GM23248 (cell line): ENCODE measurements around the gene DOCK3. TPM values are rescaled to one million over a fixed set of nuclear protein-coding genes. Genes with fewer than 3 reads are reported as not detected.

Experiments used
- DNase-seq: peaks from one replicate; pipeline ENCODE4 v3.0.0-alpha.2; 2015
- H2AFZ ChIP-seq: fragments of 200-600 bp; sonication (generic); 2 replicates; pipeline ENCODE4 v1.6.1; 2016; ENCODE audit warnings: antibody characterized with exemption
- H3F3A ChIP-seq: fragments of 200-600 bp; sonication (generic); 2 replicates; pipeline ENCODE4 v1.6.1; 2016; ENCODE audit warnings: mild to moderate bottlenecking, antibody characterized with exemption, mixed run types; ENCODE audit not compliant: insufficient read depth
- H3K27ac ChIP-seq: fragments of 200-600 bp; sonication (generic); 2 replicates; pipeline ENCODE4 v1.5.1; 2016; ENCODE audit warnings: mild to moderate bottlenecking
- H3K27me3 ChIP-seq: fragments of 200-600 bp; sonication (generic); replicated peaks from 2 replicates; pipeline ENCODE4 v1.6.1; 2016; ENCODE audit warnings: mild to moderate bottlenecking; ENCODE audit not compliant: insufficient read depth
- H3K36me3 ChIP-seq: fragments of 200-600 bp; sonication (generic); 2 replicates; pipeline ENCODE4 v1.6.1; 2016; ENCODE audit warnings: low read depth, mild to moderate bottlenecking
- H3K4me1 ChIP-seq: fragments of 200-600 bp; sonication (generic); 2 replicates; pipeline ENCODE4 v1.6.1; 2016; ENCODE audit warnings: mild to moderate bottlenecking; ENCODE audit not compliant: insufficient read depth
- H3K4me2 ChIP-seq: fragments of 200-600 bp; sonication (generic); one replicate; pipeline ENCODE4 v1.6.1; 2016; ENCODE audit warnings: mild to moderate bottlenecking; ENCODE audit not compliant: unreplicated experiment
- H3K4me3 ChIP-seq: fragments of 200-600 bp; sonication (generic); 2 replicates; pipeline ENCODE4 v1.5.1; 2016; ENCODE audit warnings: mild to moderate bottlenecking
- H3K79me2 ChIP-seq: fragments of 200-600 bp; sonication (generic); 2 replicates; pipeline ENCODE4 v1.6.1; 2016; ENCODE audit warnings: mild to moderate bottlenecking; ENCODE audit not compliant: insufficient read depth
- H3K9ac ChIP-seq: fragments of 200-600 bp; sonication (generic); 2 replicates; pipeline ENCODE4 v1.6.1; 2016; ENCODE audit warnings: mild to moderate bottlenecking
- H3K9me2 ChIP-seq: fragments of 200-600 bp; sonication (generic); 2 replicates; pipeline ENCODE4 v1.6.1; 2016; ENCODE audit warnings: mixed run types, mild to moderate bottlenecking, moderate library complexity; ENCODE audit not compliant: insufficient read depth
- H3K9me3 ChIP-seq: fragments of 200-600 bp; sonication (generic); one replicate; pipeline ENCODE4 v1.6.1; 2017; ENCODE audit warnings: low read depth
- H4K20me1 ChIP-seq: fragments of 200-600 bp; sonication (generic); 2 replicates; pipeline ENCODE4 v1.6.0; 2016; ENCODE audit not compliant: insufficient read depth
- EZH2 ChIP-seq: fragments of 200-600 bp; sonication (generic); IDR thresholded peaks from 2 replicates; pipeline ENCODE4 v1.6.1; 2018; ENCODE audit warnings: antibody characterized with exemption, mild to moderate bottlenecking; ENCODE audit not compliant: insufficient read depth, poor library complexity, severe bottlenecking
- EZH2phosphoT487 ChIP-seq: fragments of 200-600 bp; sonication (generic); IDR thresholded peaks from 2 replicates; pipeline ENCODE4 v1.6.1; 2018; ENCODE audit warnings: antibody characterized with exemption, moderate library complexity, mild to moderate bottlenecking, low read depth; ENCODE audit not compliant: insufficient read depth
- WGBS, 2 experiments: methylation state at CpG; one replicate each; pipeline ENCODE4 v1.1.6; 2015 to 2017; ENCODE audit warnings: low lambda C conversion rate in 2 of 2, low coverage in 1 of 2; ENCODE audit errors: missing lambda C conversion rate in 2 of 2; 5-methylcytosine and 5-hydroxymethylcytosine counted together
- in situ Hi-C: fragments of 300-500 bp; cut with MboI; formaldehyde crosslinking; loops from 2 replicates; pipeline ENCODE4 v1.15.0; 2020
- polyA plus RNA-seq: library from polyadenylated mRNA; unstranded; fragments of >200 nt; fragmentation: Nextera tagmentation; extraction: Ambion mirVana; gene quantifications from 2 replicates; pipeline ENCODE4 v1.2.1, GENCODE V29; 2016
- total RNA-seq: library from RNA; depleted of rRNA; stranded (reverse); fragments of >200 nt; shearing (Covaris generic); gene quantifications from 2 replicates; pipeline ENCODE4 v1.2.3, GENCODE V29; 2014

The DOCK3 gene
- total and polyA plus RNA-seq, 2 experiments from 2014 or later, result 0.23 to 0.43 TPM

- Histone ChIP-seq H4K20me1 (no peaks in the 10 kb centered on the region), H3K9ac (no peak overlapping the region), H3F3A (no peaks in the 10 kb centered on the region), H2AFZ (no peak overlapping the region), H3K9me3 (no peaks in the 10 kb centered on the region), H3K79me2 (no peaks in the 10 kb centered on the region), H3K27ac (no peak overlapping the region), H3K9me2 (no peaks in the 10 kb centered on the region), H3K36me3 (no peaks in the 10 kb centered on the region), H3K27me3 (no peaks in the 10 kb centered on the region), H3K4me1 (no peaks in the 10 kb centered on the region), H3K4me3 (no peak overlapping the region), H3K4me2 (no peak overlapping the region)
- in situ Hi-C loops, result no loop called here
- WGBS, 2 experiments, result 5 to 10% methylated on average over 2 of the region's 2 CpGs
- no peak for DNase-seq
- TF ChIP-seq EZH2phosphoT487, result no peak
- TF ChIP-seq EZH2, result no peak
Observed at GRCh38 chr3:50986726-50987125, 312.0 kb downstream of the DOCK3 start.

- Histone ChIP-seq H3F3A (no peaks in the 10 kb centered on the region), H3K27ac (no peak overlapping the region), H3K4me2 (no peak overlapping the region), H3K27me3 (no peaks in the 10 kb centered on the region), H3K9me3 (no peaks in the 10 kb centered on the region), H3K36me3 (no peaks in the 10 kb centered on the region), H3K9me2 (no peaks in the 10 kb centered on the region), H2AFZ (no peak overlapping the region), H3K79me2 (no peaks in the 10 kb centered on the region), H4K20me1 (no peaks in the 10 kb centered on the region), H3K4me3 (no peak overlapping the region), H3K4me1 (no peaks in the 10 kb centered on the region), H3K9ac (no peak overlapping the region)
- TF ChIP-seq EZH2 (no peak), EZH2phosphoT487 (no peak)
- 4 to 13% methylated on average over 1 of the region's 1 CpG for WGBS, 2 experiments
- DNase-seq, result no peak
- in situ Hi-C loops, result no loop called here
Observed at GRCh38 chr3:50994537-50994936, 319.8 kb downstream of the DOCK3 start.

- no peak overlapping the region for H3K4me2 ChIP-seq
- H3K9ac ChIP-seq, result no peak overlapping the region
- H3K27ac ChIP-seq, result no peak overlapping the region
- no peaks in the 10 kb centered on the region for H3F3A ChIP-seq
- H3K9me3 ChIP-seq, result no peaks in the 10 kb centered on the region
- H2AFZ ChIP-seq, result no peak overlapping the region
- no peaks in the 10 kb centered on the region for H3K4me1 ChIP-seq
- 31 to 56% methylated on average over 1 of the region's 1 CpG for WGBS, 2 experiments
- H3K4me3 ChIP-seq, result no peak overlapping the region
- in situ Hi-C loops, result no loop called here
- DNase-seq, result no peak
- TF ChIP-seq EZH2 (no peak), EZH2phosphoT487 (no peak)
- no peaks in the 10 kb centered on the region for H3K36me3 ChIP-seq
- no peaks in the 10 kb centered on the region for H3K79me2 ChIP-seq
- H4K20me1 ChIP-seq, result no peaks in the 10 kb centered on the region
- H3K27me3 ChIP-seq, result no peaks in the 10 kb centered on the region
- H3K9me2 ChIP-seq, result no peaks in the 10 kb centered on the region
Observed at GRCh38 chr3:50995085-50995824, 320.5 kb downstream of the DOCK3 start.

GRCh38 chr3:51002495-51002894, 327.8 kb downstream of the DOCK3 start:
- no peak for DNase-seq
- Histone ChIP-seq H3F3A (no peaks in the 10 kb centered on the region), H4K20me1 (no peaks in the 10 kb centered on the region), H3K4me1 (no peaks in the 10 kb centered on the region), H3K27ac (no peak overlapping the region), H2AFZ (no peak overlapping the region), H3K9ac (no peak overlapping the region), H3K4me2 (no peak overlapping the region), H3K9me2 (no peaks in the 10 kb centered on the region), H3K36me3 (no peaks in the 10 kb centered on the region), H3K4me3 (no peak overlapping the region), H3K9me3 (no peaks in the 10 kb centered on the region), H3K27me3 (no peaks in the 10 kb centered on the region), H3K79me2 (no peaks in the 10 kb centered on the region)
- in situ Hi-C loops, result no loop called here
- TF ChIP-seq EZH2, result no peak
- TF ChIP-seq EZH2phosphoT487, result no peak

GRCh38 chr3:51004235-51004634, 329.5 kb downstream of the DOCK3 start:
- no peak for DNase-seq
- Histone ChIP-seq H3K36me3 (no peaks in the 10 kb centered on the region), H3K4me2 (no peak overlapping the region), H3F3A (no peaks in the 10 kb centered on the region), H3K9me2 (no peaks in the 10 kb centered on the region), H4K20me1 (no peaks in the 10 kb centered on the region), H3K4me3 (no peak overlapping the region), H3K9me3 (no peaks in the 10 kb centered on the region), H3K9ac (no peak overlapping the region), H3K27ac (no peak overlapping the region), H3K79me2 (no peaks in the 10 kb centered on the region), H3K4me1 (no peaks in the 10 kb centered on the region), H2AFZ (no peak overlapping the region), H3K27me3 (no peaks in the 10 kb centered on the region)
- TF ChIP-seq EZH2 (no peak), EZH2phosphoT487 (no peak)
- 0 to 7% methylated on average over 2 of the region's 2 CpGs for WGBS, 2 experiments
- in situ Hi-C loops, result no loop called here
